Nephron progenitor cell (in vitro differentiated cells): ENCODE data around the gene SMIM15.

Experiments used
- DNase-seq: peaks from one replicate; pipeline ENCODE4 v3.0.0; 2021
- H3K27ac Mint-ChIP-seq: 2 replicates; pipeline ENCODE4 v1.8.0; 2021; ENCODE audit warnings: mild to moderate bottlenecking, moderate library complexity, mixed read lengths
- H3K27me3 Mint-ChIP-seq: 2 replicates; pipeline ENCODE4 v1.8.0; 2021; ENCODE audit warnings: mild to moderate bottlenecking, low read depth, mixed read lengths; ENCODE audit not compliant: poor library complexity
- H3K36me3 Mint-ChIP-seq: 2 replicates; pipeline ENCODE4 v1.8.0; 2021; ENCODE audit warnings: low read depth, mixed read lengths
- H3K4me1 Mint-ChIP-seq: 2 replicates; pipeline ENCODE4 v1.8.0; 2021; ENCODE audit warnings: mixed read lengths
- H3K4me3 Mint-ChIP-seq: 2 replicates; pipeline ENCODE4 v1.8.0; 2021; ENCODE audit warnings: mild to moderate bottlenecking, moderate library complexity, mixed read lengths
- H3K9me3 Mint-ChIP-seq: 2 replicates; pipeline ENCODE4 v1.8.0; 2021; ENCODE audit warnings: mild to moderate bottlenecking, moderate library complexity, mixed read lengths
- CTCF ChIP-seq: fragments of 200-600 bp; sonication (generic); IDR thresholded peaks from 2 replicates; pipeline ENCODE4 v1.5.0; 2021; ENCODE audit warnings: antibody characterized with exemption

SMIM15 gene, protein sequence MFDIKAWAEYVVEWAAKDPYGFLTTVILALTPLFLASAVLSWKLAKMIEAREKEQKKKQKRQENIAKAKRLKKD

DNA sequence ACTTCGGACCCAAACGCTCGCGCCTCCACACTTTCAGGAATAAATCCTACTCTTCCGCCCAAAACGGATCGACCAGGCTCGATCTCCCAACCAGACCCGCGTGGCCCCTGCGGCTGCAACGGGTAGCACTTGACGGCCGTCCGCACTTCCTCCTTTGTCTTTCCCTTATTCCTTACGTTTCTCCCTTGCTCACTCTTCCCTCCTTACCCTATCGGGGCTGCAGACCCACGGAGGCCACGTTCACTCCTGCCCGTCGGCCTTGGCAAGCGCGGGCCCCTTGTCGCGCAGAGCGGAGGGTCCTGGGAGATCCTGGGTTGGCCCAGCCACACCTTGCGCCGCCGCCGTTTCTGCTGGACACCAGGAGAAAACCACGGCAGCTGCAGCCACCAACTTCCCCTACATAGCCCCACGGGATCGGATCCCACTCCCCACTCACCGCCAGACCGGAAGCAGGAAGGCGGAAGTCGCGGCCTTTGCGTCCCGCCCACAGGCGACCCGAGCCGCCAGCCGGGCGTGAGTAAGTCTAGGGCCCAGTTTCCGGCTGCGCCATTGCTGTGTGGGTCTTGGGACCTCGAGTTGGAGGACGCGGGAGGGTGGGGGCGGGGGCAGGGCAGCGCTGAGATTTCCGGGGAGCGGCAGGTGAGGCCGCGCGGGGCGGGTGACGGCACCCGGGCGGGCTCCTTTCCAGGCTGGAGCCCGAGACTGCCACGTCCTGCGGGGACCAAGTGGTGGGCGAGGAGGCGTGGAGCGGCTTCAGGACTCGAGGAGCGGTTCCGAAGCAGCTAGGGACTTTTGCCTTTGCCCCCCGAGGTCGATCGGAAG lies at the start of gene SMIM15:
Gene SMIM15, minus strand, starts transcription at position 459 of the 822 bp plus-strand sequence. CDS start 2,297 bp downstream, outside the sequence.
- no peak for TF ChIP-seq CTCF
- H3K4me1 Mint-ChIP-seq: peaks cover 46% of the 10 kb centered on the region
- H3K9me3 Mint-ChIP-seq: peaks cover 15% of the 10 kb centered on the region
- peaks cover 58% of the 10 kb centered on the region for H3K36me3 Mint-ChIP-seq
- peak within 1 kb of the TSS; percentile 96 for H3K4me3 Mint-ChIP-seq
- H3K27ac Mint-ChIP-seq: peak within 1 kb of the TSS; percentile 99
- peak; percentile 85 for DNase-seq
- H3K27me3 Mint-ChIP-seq: no peaks in the 10 kb centered on the region

DNA sequence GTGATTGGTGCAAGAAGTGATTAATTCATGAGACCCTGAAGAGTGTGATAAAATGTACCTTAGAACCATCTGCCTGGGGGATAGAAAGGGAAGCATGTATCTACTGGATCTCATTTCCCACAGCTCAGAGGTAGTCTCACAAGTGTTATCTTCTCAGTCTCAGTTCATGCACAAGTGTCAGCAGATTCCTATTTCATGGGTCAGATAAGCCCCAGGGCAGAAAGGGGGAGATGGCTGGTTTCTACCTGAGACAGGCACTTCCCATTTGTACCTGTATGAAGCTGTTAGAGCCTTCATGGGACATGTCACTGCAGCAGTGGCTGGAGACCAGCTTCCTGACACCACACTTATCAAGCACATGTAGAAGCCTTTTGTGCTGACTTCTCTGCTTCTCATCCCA lies 45.6 kb upstream of the SMIM15 start:
- no peak for TF ChIP-seq CTCF
- no peak overlapping the region for H3K27ac Mint-ChIP-seq
- H3K36me3 Mint-ChIP-seq: peaks cover 12% of the 10 kb centered on the region
- DNase-seq: no peak
- peaks cover 61% of the 10 kb centered on the region for H3K9me3 Mint-ChIP-seq
- no peaks in the 10 kb centered on the region for H3K4me1 Mint-ChIP-seq
- H3K27me3 Mint-ChIP-seq: peaks cover 6% of the 10 kb centered on the region
- no peak overlapping the region for H3K4me3 Mint-ChIP-seq

- H3K27ac Mint-ChIP-seq: no peak overlapping the region
- no peaks in the 10 kb centered on the region for H3K4me1 Mint-ChIP-seq
- H3K4me3 Mint-ChIP-seq: no peak overlapping the region
- no peak for TF ChIP-seq CTCF
- no peak for DNase-seq
- peaks cover 12% of the 10 kb centered on the region for H3K36me3 Mint-ChIP-seq
- H3K27me3 Mint-ChIP-seq: peaks cover 6% of the 10 kb centered on the region
- peaks cover 56% of the 10 kb centered on the region for H3K9me3 Mint-ChIP-seq
These were observed 42.7 kb upstream of the SMIM15 start for GRCh38 chr5:61205013-61205412.

DNA sequence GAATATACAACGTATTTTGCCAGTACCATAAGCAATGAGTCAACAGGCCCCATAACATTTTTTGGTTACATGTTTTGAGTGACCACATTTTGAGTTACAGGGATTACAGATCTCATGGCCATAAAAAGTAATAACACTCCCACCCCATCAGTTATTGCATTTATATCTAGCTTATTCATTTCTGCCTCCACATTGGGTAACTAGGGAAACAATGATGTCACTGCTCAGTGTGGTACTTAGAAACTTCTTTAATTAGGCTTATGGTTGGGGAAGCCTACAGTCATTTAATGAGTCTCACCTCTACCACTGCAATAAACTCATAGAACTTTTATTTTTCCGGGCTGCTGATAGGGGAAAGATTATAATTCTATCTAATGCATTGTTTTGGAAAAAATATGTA lies 39.9 kb upstream of the SMIM15 start:
- DNase-seq: no peak
- Mint-ChIP-seq H3K36me3 (peaks cover 22% of the 10 kb centered on the region), H3K27ac (no peak overlapping the region), H3K27me3 (peaks cover 6% of the 10 kb centered on the region), H3K9me3 (peaks cover 54% of the 10 kb centered on the region), H3K4me3 (no peak overlapping the region), H3K4me1 (no peaks in the 10 kb centered on the region)
- TF ChIP-seq CTCF: no peak

DNA sequence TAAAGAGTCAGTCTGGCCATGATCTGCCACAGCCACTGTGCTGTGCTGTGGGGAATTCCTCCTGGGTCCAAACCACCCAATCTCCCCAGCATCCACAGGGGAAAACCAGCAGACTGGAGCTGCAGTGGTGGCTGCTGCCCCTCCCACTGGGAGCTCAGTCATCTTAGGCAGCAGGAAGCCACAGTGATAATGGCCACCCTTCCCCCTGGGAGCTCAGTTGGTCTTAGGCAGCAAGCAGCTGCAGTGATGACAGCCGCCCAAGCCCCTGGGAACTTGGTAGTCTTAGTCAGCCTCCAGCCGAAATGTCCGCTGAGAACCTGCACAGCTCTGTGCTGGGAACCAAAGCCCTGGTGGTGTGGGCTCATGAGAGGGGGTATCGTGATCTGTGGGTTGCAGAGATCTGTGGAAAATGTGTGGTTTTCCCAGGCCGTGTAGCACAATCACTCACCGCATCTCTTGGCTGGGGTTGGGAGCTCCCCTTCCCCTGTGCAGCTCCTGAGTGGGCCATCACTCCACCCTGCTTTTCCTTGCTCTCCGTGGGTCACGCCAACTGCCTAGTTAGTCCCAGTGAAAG lies 38.4 kb upstream of the SMIM15 start:
- Mint-ChIP-seq H3K9me3 (peaks cover 55% of the 10 kb centered on the region), H3K27ac (no peak overlapping the region), H3K4me3 (no peak overlapping the region), H3K4me1 (no peaks in the 10 kb centered on the region), H3K27me3 (peaks cover 6% of the 10 kb centered on the region), H3K36me3 (peaks cover 22% of the 10 kb centered on the region)
- TF ChIP-seq CTCF: no peak
- no peak for DNase-seq
